Astrocyte of the hippocampus (primary cell): ENCODE measurements around the gene MS4A8.

Experiments
- DNase-seq: peaks from one replicate; pipeline ENCODE4 v3.0.0; 2011; ENCODE audit warnings: low read depth, low spot score

The MS4A8 gene

GRCh38 chr11:60763692-60764369 is 64.4 kb downstream of the MS4A8 start:
- DNase-seq: no peak

DNA sequence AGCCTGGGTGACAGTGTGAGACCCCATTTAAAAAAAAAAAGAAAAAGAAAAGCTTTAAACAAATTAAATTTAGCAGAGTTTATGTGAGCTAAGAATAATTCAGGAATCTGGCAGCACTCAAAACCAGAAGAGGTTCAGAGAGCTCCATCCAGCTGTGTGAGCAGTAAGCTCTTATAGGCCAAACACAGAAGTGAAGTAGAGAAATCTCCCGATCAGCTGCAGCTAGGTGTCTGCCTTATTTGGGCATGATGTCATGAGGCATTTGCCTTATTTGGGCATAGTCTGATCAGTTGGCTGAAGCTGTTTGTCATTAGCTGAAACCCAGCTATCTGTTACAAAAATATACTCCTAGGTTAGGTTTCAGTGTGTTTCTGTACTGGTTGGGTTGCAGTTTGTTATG is 65.5 kb downstream of the MS4A8 start:
- no peak for DNase-seq

- no peak for DNase-seq
These were observed 65.9 kb downstream of the MS4A8 start for GRCh38 chr11:60765355-60765754.
